ENCODE results near the gene ZIC5. TPM values are rescaled to one million over a fixed set of nuclear protein-coding genes. Genes with fewer than 3 reads are reported as not detected.

Gene ZIC5
- total RNA-seq (ENCODE audit: low replicate concordance): not detected in 2 replicates

GRCh38 chr13:99971576-99972189, at the start of gene ZIC5:
Gene ZIC5 (minus strand): TSS chr13:99971767. CDS start chr13:99971603, 164 bp downstream.

GRCh38 chr13:99981735-99982035, 10.1 kb upstream of the ZIC5 start, which contains the start of gene ZIC2:
Gene ZIC2 (plus strand): TSS chr13:99981784. CDS start chr13:99982065, 281 bp downstream.

Other genes starting within 250 kb of the ZIC5 start
- gene ZIC2, start 10.0 kb upstream of the ZIC5 start, total RNA-seq (ENCODE audit: low replicate concordance): under 0.01 TPM in 1 of 2 replicates, not detected in the other
- gene PCCA, start 117.3 kb upstream of the ZIC5 start, total RNA-seq (ENCODE audit: low replicate concordance): 38.9 and 89.5 TPM in 2 replicates

Measured in smooth muscle cell of the coronary artery (primary cell).